ENCODE measurements around the gene COL4A2. TPM values are rescaled to one million over a fixed set of nuclear protein-coding genes. Genes with fewer than 3 reads are reported as not detected.
"Not testable (repeated sequence)": the region's sequence is repeated elsewhere in the genome, so short reads cannot be mapped to it uniquely, and the experiment has no call there.

COL4A2 gene
- polyA plus RNA-seq, 1 donor, result 443 TPM

- no peak for DNase-seq (ENCODE audit: low read depth)
Observed at GRCh38 chr13:110495881-110496280, 188.8 kb downstream of the COL4A2 start.

- no peak for DNase-seq (ENCODE audit: low read depth)
Observed at GRCh38 chr13:110496281-110496680, 189.2 kb downstream of the COL4A2 start.

- DNase-seq (ENCODE audit: low read depth), result no peak
Observed at GRCh38 chr13:110497003-110497402, 189.9 kb downstream of the COL4A2 start.

GRCh38 chr13:110497896-110498295, 190.8 kb downstream of the COL4A2 start:
- not testable (repeated sequence) for DNase-seq (ENCODE audit: low read depth)

- no peak for DNase-seq (ENCODE audit: low read depth)
Observed at GRCh38 chr13:110498327-110498726, 191.2 kb downstream of the COL4A2 start.

GRCh38 chr13:110498765-110499164, 191.7 kb downstream of the COL4A2 start:
- DNase-seq (ENCODE audit: low read depth), result no peak

- DNase-seq (ENCODE audit: low read depth), result no peak
Observed at GRCh38 chr13:110499621-110500281, 192.7 kb downstream of the COL4A2 start.

GRCh38 chr13:110500341-110500740, 193.3 kb downstream of the COL4A2 start:
- DNase-seq (ENCODE audit: low read depth), result no peak

- no peak for DNase-seq (ENCODE audit: low read depth)
Observed at GRCh38 chr13:110501188-110501587, 194.1 kb downstream of the COL4A2 start.

- DNase-seq (ENCODE audit: low read depth), result no peak
Observed at GRCh38 chr13:110503037-110503901, 196.2 kb downstream of the COL4A2 start.

- DNase-seq (ENCODE audit: low read depth), result no peak
Observed at GRCh38 chr13:110503979-110504499, 197.0 kb downstream of the COL4A2 start.

- no peak for DNase-seq (ENCODE audit: low read depth)
Observed at GRCh38 chr13:110505594-110505993, 198.5 kb downstream of the COL4A2 start.

- DNase-seq (ENCODE audit: low read depth), result no peak
Observed at GRCh38 chr13:110506396-110506795, 199.3 kb downstream of the COL4A2 start.

- DNase-seq (ENCODE audit: low read depth), result no peak
Observed at GRCh38 chr13:110506859-110507566, 199.9 kb downstream of the COL4A2 start.

- no peak for DNase-seq (ENCODE audit: low read depth)
Observed at GRCh38 chr13:110507678-110508381, 200.7 kb downstream of the COL4A2 start.

- no peak for DNase-seq (ENCODE audit: low read depth)
Observed at GRCh38 chr13:110509478-110509926, 202.4 kb downstream of the COL4A2 start.

- no peak for DNase-seq (ENCODE audit: low read depth)
Observed at GRCh38 chr13:110509971-110510786, 203.1 kb downstream of the COL4A2 start.

- DNase-seq (ENCODE audit: low read depth), result no peak
Observed at GRCh38 chr13:110511509-110512181, 204.6 kb downstream of the COL4A2 start.

GRCh38 chr13:110512198-110512740, 205.2 kb downstream of the COL4A2 start:
- no peak for DNase-seq (ENCODE audit: low read depth)

GRCh38 chr13:110516500-110516899, 209.4 kb downstream of the COL4A2 start:
- no peak for DNase-seq (ENCODE audit: low read depth)
